Uterus (tissue), 4 donors: Measurements from ENCODE around the gene KLHL24. TPM values are rescaled to one million over a fixed set of nuclear protein-coding genes. Genes with fewer than 3 reads are reported as not detected.

Experiments
- DNase-seq, 2 donors: peaks; one replicate each; pipeline ENCODE4 v3.0.0-alpha.2; 2019 to 2020
- H3K27ac ChIP-seq, 2 donors: fragments of 200-600 bp; sonication (generic); 1 replicate in 1 of 2; 2 replicates in 1 of 2; pipeline ENCODE4 v1.5.1; 2016 to 2018
- H3K27me3 ChIP-seq, 2 donors: fragments of 200-600 bp; sonication (generic); one replicate each; pipeline ENCODE4 v1.5.1; 2018 to 2019; ENCODE audit warnings: control low read depth in 1 of 2
- H3K36me3 ChIP-seq, 2 donors: fragments of 200-600 bp; sonication (generic); one replicate each; pipeline ENCODE4 v1.5.1; 2019; ENCODE audit warnings: control low read depth in 1 of 2
- H3K4me1 ChIP-seq, 2 donors: fragments of 200-600 bp; sonication (generic); one replicate each; pipeline ENCODE4 v1.5.1; 2018 to 2019; ENCODE audit warnings: control low read depth in 1 of 2
- H3K4me3 ChIP-seq, 2 donors: fragments of 200-600 bp; sonication (generic); 1 replicate in 1 of 2; 2 replicates in 1 of 2; pipeline ENCODE4 v1.5.1; 2018 to 2019; ENCODE audit warnings: mild to moderate bottlenecking in 1 of 2
- H3K9me3 ChIP-seq, 2 donors: fragments of 200-600 bp; sonication (generic); one replicate each; pipeline ENCODE4 v1.5.1; 2019; ENCODE audit warnings: control low read depth in 1 of 2
- CTCF ChIP-seq, 4 experiments: fragments of 200-600 bp in 2 of 4; fragments of 450-650 bp in 2 of 4; sonication (generic) in 2 of 4; IDR thresholded peaks; one replicate each; pipeline ENCODE4 v1.5.1; 2016 to 2019; ENCODE audit warnings: antibody characterized with exemption in 4 of 4, mild to moderate bottlenecking in 2 of 4, moderate library complexity in 1 of 4
- POLR2A ChIP-seq, 2 donors: fragments of 450-650 bp; IDR thresholded peaks; one replicate each; pipeline ENCODE4 v1.6.1; 2016; ENCODE audit warnings: antibody characterized with exemption in 2 of 2, mild to moderate bottlenecking in 1 of 2, moderate library complexity in 1 of 2
- intact Hi-C: fragments of 100-400 bp; cut with DNase I; formaldehyde crosslinking; loops from one replicate; pipeline ENCODE4 v1.15.1; 2023; ENCODE audit warnings: low total_unique reads
- total RNA-seq, 4 donors: library from RNA; depleted of rRNA in 3 of 4; stranded (reverse); fragments of >200 nt in 3 of 4; gene quantifications; one replicate each; pipeline versions ENCODE4 v1.1.0 to v1.2.4, GENCODE V29; 2014 to 2023
- donor health status: DM: yes; HTN: yes; CAD: no.

KLHL24 gene
- total RNA-seq, 4 donors from 2014 or later = 69.1 to 231 (median 146) TPM

- Histone ChIP-seq H3K36me3 (no peaks in the 10 kb centered on the region), H3K27me3 (no peaks in the 10 kb centered on the region), H3K4me3 (peak overlapping the region; percentile 78 to 86), H3K9me3 (no peaks in the 10 kb centered on the region), H3K4me1 (no peaks in the 10 kb centered on the region), H3K27ac (peak overlapping the region; percentile 92 to 97)
- no peak for DNase-seq
- intact Hi-C loops = no loop called here
- TF ChIP-seq POLR2A (IDR thresholded peaks at IDR 0.05) (no peak), CTCF (IDR thresholded peaks at IDR 0.05) (no peak)
These were observed 61.7 kb downstream of the KLHL24 start for GRCh38 chr3:183697123-183697609.

- H3K27me3 ChIP-seq = no peaks in the 10 kb centered on the region
- TF ChIP-seq POLR2A (IDR thresholded peaks at IDR 0.05) (peak; percentile 48 to 60), CTCF (IDR thresholded peaks at IDR 0.05) (no peak)
- no peaks in the 10 kb centered on the region for H3K36me3 ChIP-seq
- peak; percentile 34 to 64 for DNase-seq
- H3K4me1 ChIP-seq = no peaks in the 10 kb centered on the region
- no peaks in the 10 kb centered on the region for H3K9me3 ChIP-seq
- intact Hi-C loops = no loop called here
- peak within 1 kb of the TSS; percentile 78 to 86 for H3K4me3 ChIP-seq
- H3K27ac ChIP-seq = peak within 1 kb of the TSS; percentile 92 to 97
These were observed 62.3 kb downstream of the KLHL24 start, which contains the start of gene YEATS2 for GRCh38 chr3:183697610-183698317. YEATS2 (plus strand) TSS chr3:183697797; CDS start chr3:183715163, 17,366 bp downstream.

- intact Hi-C loops = no loop called here
- H3K27ac ChIP-seq = peak overlapping the region; percentile 92 to 97
- TF ChIP-seq CTCF (IDR thresholded peaks at IDR 0.05) = no peak
- TF ChIP-seq POLR2A (IDR thresholded peaks at IDR 0.05) = no peak
- no peaks in the 10 kb centered on the region for H3K4me1 ChIP-seq
- H3K36me3 ChIP-seq = no peaks in the 10 kb centered on the region
- H3K9me3 ChIP-seq = no peaks in the 10 kb centered on the region
- peak; percentile 24 to 38 for DNase-seq
- peak overlapping the region; percentile 78 to 86 for H3K4me3 ChIP-seq
- no peaks in the 10 kb centered on the region for H3K27me3 ChIP-seq
These were observed 62.9 kb downstream of the KLHL24 start for GRCh38 chr3:183698318-183698751.

GRCh38 chr3:183698756-183699155, 63.3 kb downstream of the KLHL24 start:
- H3K9me3 ChIP-seq = no peaks in the 10 kb centered on the region
- H3K27ac ChIP-seq = peak overlapping the region; percentile 92 to 97
- intact Hi-C loops = no loop called here
- H3K36me3 ChIP-seq = no peaks in the 10 kb centered on the region
- peak overlapping the region; percentile 78 to 86 for H3K4me3 ChIP-seq
- no peak for DNase-seq
- TF ChIP-seq CTCF (IDR thresholded peaks at IDR 0.05) (no peak), POLR2A (IDR thresholded peaks at IDR 0.05) (no peak)
- no peaks in the 10 kb centered on the region for H3K27me3 ChIP-seq
- H3K4me1 ChIP-seq = no peaks in the 10 kb centered on the region

GRCh38 chr3:183699238-183699947, 64.0 kb downstream of the KLHL24 start:
- intact Hi-C loops = no loop called here
- no peaks in the 10 kb centered on the region for H3K4me1 ChIP-seq

More at GRCh38 chr3:183699238-183699947, 64.0 kb downstream of the KLHL24 start:
- Histone ChIP-seq H3K9me3 (no peaks in the 10 kb centered on the region), H3K27me3 (no peaks in the 10 kb centered on the region), H3K36me3 (no peaks in the 10 kb centered on the region), H3K27ac (peak overlapping the region; percentile 92 to 97), H3K4me3 (peak overlapping the region in 1 of 2 donors; percentile 86)
- TF ChIP-seq CTCF (IDR thresholded peaks at IDR 0.05) (no peak), POLR2A (IDR thresholded peaks at IDR 0.05) (no peak)
- DNase-seq = no peak
